GM19193 (cell line): Measurements from ENCODE around the gene PRND.

Experiments used
- POLR2A ChIP-seq: IDR thresholded peaks from 4 replicates; pipeline ENCODE4 v1.6.1; 2011; ENCODE audit not compliant: insufficient read depth, insufficient read length; ENCODE audit errors: extremely low read depth

Gene PRND

GRCh38 chr20:4697831-4698221 lies 23.9 kb upstream of the PRND start:
- TF ChIP-seq POLR2A: no peak

- no peak for TF ChIP-seq POLR2A
These were observed 22.5 kb upstream of the PRND start for GRCh38 chr20:4699216-4699615.

- TF ChIP-seq POLR2A: no peak
These were observed 21.8 kb upstream of the PRND start for GRCh38 chr20:4699957-4700356.

- TF ChIP-seq POLR2A: no peak
These were observed 19.0 kb upstream of the PRND start for GRCh38 chr20:4702562-4703280.

GRCh38 chr20:4703281-4703676 lies 18.4 kb upstream of the PRND start:
- TF ChIP-seq POLR2A: no peak

- no peak for TF ChIP-seq POLR2A
These were observed 13.7 kb upstream of the PRND start for GRCh38 chr20:4708036-4708435.

- TF ChIP-seq POLR2A: no peak
These were observed 12.9 kb upstream of the PRND start for GRCh38 chr20:4708856-4709255.

GRCh38 chr20:4709261-4710105 lies 12.2 kb upstream of the PRND start:
- no peak for TF ChIP-seq POLR2A

- TF ChIP-seq POLR2A: no peak
These were observed 11.6 kb upstream of the PRND start for GRCh38 chr20:4710106-4710475.

- no peak for TF ChIP-seq POLR2A
These were observed 10.2 kb upstream of the PRND start for GRCh38 chr20:4711511-4711910.

GRCh38 chr20:4713401-4713800 lies 8.3 kb upstream of the PRND start:
- TF ChIP-seq POLR2A: no peak

GRCh38 chr20:4714818-4715217 lies 6.9 kb upstream of the PRND start:
- TF ChIP-seq POLR2A: no peak

- no peak for TF ChIP-seq POLR2A
These were observed 3.7 kb upstream of the PRND start for GRCh38 chr20:4717816-4718570.

- TF ChIP-seq POLR2A: no peak
These were observed 2.5 kb upstream of the PRND start for GRCh38 chr20:4719190-4719589.
